ENCODE measurements around the gene ANGPTL3.

Gene ANGPTL3

GRCh38 chr1:62637392-62638105 is 40.2 kb downstream of the ANGPTL3 start:
- no peak for TF ChIP-seq CTCF (IDR thresholded peaks at IDR 0.05; ENCODE audit: insufficient read depth, low read depth, low read length, missing control alignments)
- peak; percentile 7 for DNase-seq (ENCODE audit: low read depth)
- H3K4me3 ChIP-seq (ENCODE audit: low read length) = no peak overlapping the region

- DNase-seq (ENCODE audit: low read depth) = no peak
- TF ChIP-seq CTCF (IDR thresholded peaks at IDR 0.05; ENCODE audit: insufficient read depth, low read depth, low read length, missing control alignments) = no peak
- no peak overlapping the region for H3K4me3 ChIP-seq (ENCODE audit: low read length)
Measured at GRCh38 chr1:62643283-62643682, 46.0 kb downstream of the ANGPTL3 start.

GRCh38 chr1:62652387-62652786 is 55.1 kb downstream of the ANGPTL3 start:
- no peak overlapping the region for H3K4me3 ChIP-seq (ENCODE audit: low read length)
- no peak for DNase-seq (ENCODE audit: low read depth)
- no peak for TF ChIP-seq CTCF (IDR thresholded peaks at IDR 0.05; ENCODE audit: insufficient read depth, low read depth, low read length, missing control alignments)

GRCh38 chr1:62654744-62655143 is 57.4 kb downstream of the ANGPTL3 start:
- H3K4me3 ChIP-seq (ENCODE audit: low read length) = no peak overlapping the region
- TF ChIP-seq CTCF (IDR thresholded peaks at IDR 0.05; ENCODE audit: insufficient read depth, low read depth, low read length, missing control alignments) = no peak
- no peak for DNase-seq (ENCODE audit: low read depth)

Data from epithelial cell of esophagus (primary cell).